GM12878 (cell line): ENCODE measurements around the gene CDC27. TPM values are rescaled to one million over a fixed set of nuclear protein-coding genes. Genes with fewer than 3 reads are reported as not detected.
A peak's percentile ranks its signal among the peaks of the same experiment; 100 is the strongest.

Experiments
- CBX3 ChIP-seq: fragments of 200-600 bp; sonication (generic); IDR thresholded peaks from 2 replicates; pipeline ENCODE4 v1.6.1; 2016; ENCODE audit warnings: low read depth, borderline replicate concordance
- CTCF ChIP-seq, 3 experiments: IDR thresholded peaks in 2 of 3; conservative IDR thresholded peaks in 1 of 3; 2 replicates each; pipeline ENCODE4 v1.5.1; 2011; ENCODE audit warnings: low read depth in 3 of 3, low read length in 3 of 3, mild to moderate bottlenecking in 3 of 3, control low read depth in 2 of 3, moderate library complexity in 2 of 3, inconsistent platforms in 1 of 3, mixed read lengths in 1 of 3; ENCODE audit not compliant: control insufficient read depth in 2 of 3, insufficient read depth in 1 of 3; ENCODE audit errors: extremely low read depth in 1 of 3
- DPF2 ChIP-seq: fragments of 450-650 bp; IDR thresholded peaks from 2 replicates; pipeline ENCODE4 v1.6.1; 2017; ENCODE audit warnings: mild to moderate bottlenecking
- E2F8 ChIP-seq: fragments of 450-650 bp; IDR thresholded peaks from 2 replicates; pipeline ENCODE4 v1.6.1; 2018; ENCODE audit warnings: mild to moderate bottlenecking, low read depth, moderate library complexity; ENCODE audit not compliant: partially characterized antibody
- EED ChIP-seq: sonication (generic); IDR thresholded peaks from 2 replicates; pipeline ENCODE4 v1.6.1; 2016; ENCODE audit warnings: antibody characterized with exemption, low read depth
- FOXK2 ChIP-seq: fragments of 450-650 bp; IDR thresholded peaks from 2 replicates; pipeline ENCODE4 v1.6.1; 2017; ENCODE audit warnings: mild to moderate bottlenecking, moderate library complexity
- NR2C2 ChIP-seq: IDR thresholded peaks from 2 replicates; pipeline ENCODE4 v1.6.1; 2011; ENCODE audit warnings: borderline replicate concordance, low read depth; ENCODE audit not compliant: control insufficient read depth, insufficient read length
- PBX3 ChIP-seq: IDR thresholded peaks from 2 replicates; pipeline ENCODE4 v1.6.1; 2011; ENCODE audit warnings: mild to moderate bottlenecking, low read depth, low read length, moderate library complexity; ENCODE audit not compliant: insufficient replicate concordance
- RAD21 ChIP-seq: IDR thresholded peaks from 2 replicates; pipeline ENCODE4 v1.6.1; 2011; ENCODE audit warnings: mild to moderate bottlenecking, low read depth, low read length, moderate library complexity; ENCODE audit not compliant: insufficient read depth
- RBBP5 ChIP-seq: fragments of 200-600 bp; sonication (generic); conservative IDR thresholded peaks from 2 replicates; pipeline ENCODE4 v1.6.1; 2016
- RUNX3 ChIP-seq: IDR thresholded peaks from 2 replicates; pipeline ENCODE4 v1.6.1; 2012; ENCODE audit warnings: low read length, inconsistent platforms
- SREBF1 ChIP-seq: IDR thresholded peaks from 2 replicates; pipeline ENCODE4 v1.6.1; 2012; ENCODE audit warnings: mild to moderate bottlenecking, low read length
- SRF ChIP-seq, 2 experiments: IDR thresholded peaks; 2 replicates each; pipeline ENCODE4 v1.6.1; 2011; ENCODE audit warnings: low read depth in 2 of 2, low read length in 2 of 2, mild to moderate bottlenecking in 1 of 2, moderate library complexity in 1 of 2
- STAT3 ChIP-seq: IDR thresholded peaks from 2 replicates; pipeline ENCODE4 v1.6.1; 2011; ENCODE audit warnings: low read depth, low read length, improper control_type of control experiment
- ZNF207 ChIP-seq: fragments of 450-650 bp; IDR thresholded peaks from 2 replicates; pipeline ENCODE4 v1.6.1; 2014; ENCODE audit warnings: antibody characterized with exemption, mild to moderate bottlenecking, borderline replicate concordance
- ZNF24 ChIP-seq: fragments of 450-650 bp; IDR thresholded peaks from 2 replicates; pipeline ENCODE4 v1.6.1; 2017; ENCODE audit warnings: antibody characterized with exemption, mild to moderate bottlenecking
- ZNF622 ChIP-seq: fragments of 450-650 bp; IDR thresholded peaks from 2 replicates; pipeline ENCODE4 v1.6.1; 2017; ENCODE audit warnings: mild to moderate bottlenecking, inconsistent platforms
- ZNF687 ChIP-seq: fragments of 450-650 bp; IDR thresholded peaks from 2 replicates; pipeline ENCODE4 v1.6.1; 2017; ENCODE audit warnings: mild to moderate bottlenecking, moderate library complexity
- ZSCAN29 ChIP-seq: fragments of 450-650 bp; IDR thresholded peaks from 2 replicates; pipeline ENCODE4 v1.6.1; 2017; ENCODE audit warnings: mild to moderate bottlenecking, moderate library complexity
- polyA plus RNA-seq, 11 experiments: library from polyadenylated mRNA; depleted of rRNA in 4 of 11; unstranded in 6 of 11; stranded (reverse) in 5 of 11; fragments of >200 nt; fragmentation: Nextera tagmentation in 4 of 11; fragmentation: Illumina TruSeq in 1 of 11; extraction: Ambion mirVana in 4 of 11; extraction: Trizol in 1 of 11; gene quantifications; 1 replicate in 1 of 11; 2 replicates in 10 of 11; pipeline versions ENCODE4 v1.2.1 to v1.2.3, GENCODE V29; 2011 to 2016; ENCODE audit warnings: inconsistent platforms in 2 of 11, missing spikeins in 2 of 11, low read depth in 1 of 11
- total RNA-seq, 4 experiments: library from RNA; depleted of rRNA in 3 of 4; stranded (reverse); fragments of >200 nt in 3 of 4; fragmentation: Illumina TruSeq in 1 of 4; extraction: Trizol in 1 of 4; gene quantifications; 2 replicates each; pipeline versions ENCODE4 v1.2.1 to v1.2.3, GENCODE V29; 2013 to 2021

The CDC27 gene
- total and polyA plus RNA-seq, 10 of the 15 experiments (the other 5 are each of a cell fraction or from before 2014, with no cell fraction given): 23.2 to 138 (median 97.8) TPM

- TF ChIP-seq CTCF (IDR thresholded peaks at IDR 0.05 in 2 of 3, conservative IDR thresholded peaks at IDR 0.05 in 1 of 3; ENCODE audit: control insufficient read depth in 2 of 3, extremely low read depth in 1 of 3, insufficient read depth in 1 of 3, low read depth in 3 of 3, low read length in 3 of 3) (no peak), DPF2 (no peak), CBX3 (no peak), STAT3 (no peak), SREBF1 (no peak), RBBP5 (no peak), PBX3 (no peak), ZNF207 (no peak; the same call in 1 of the 2 replicates), EED (no peak), NR2C2 (no peak), ZNF622 (no peak), FOXK2 (no peak), ZNF24 (no peak), ZNF687 (no peak; the same call in 1 of the 2 replicates), RUNX3 (peak; percentile 76), RAD21 (no peak), SRF (IDR thresholded peaks at IDR 0.05; ENCODE audit: low read depth in 2 of 2, low read length in 2 of 2) (no peak), ZSCAN29 (no peak), E2F8 (no peak)
Measured at GRCh38 chr17:47204722-47205418, 15.8 kb upstream of the CDC27 start (continued).
